ENCODE results near the gene HOXA4.
A peak's percentile ranks its signal among the peaks of the same experiment; 100 is the strongest.

The HOXA4 gene

GRCh38 chr7:27130540-27131389, at the start of gene HOXA4:
HOXA4 (minus strand) TSS chr7:27130757; CDS start chr7:27130733, 24 bp downstream.
- H3K36me3 ChIP-seq (ENCODE audit: control insufficient read depth, insufficient read depth, low read length): no peaks in the 10 kb centered on the region
- H3K9ac ChIP-seq (ENCODE audit: low read length): peak within 1 kb of the TSS; percentile 15
- H3K4me3 ChIP-seq (ENCODE audit: low read depth, low read length): peak within 1 kb of the TSS; percentile 64
- peaks cover 4% of the 10 kb centered on the region; the same call in 1 of the 2 replicates for H3K4me1 ChIP-seq (ENCODE audit: control insufficient read depth, insufficient read depth, low read length)
- H3K27ac ChIP-seq (ENCODE audit: low read depth, low read length): no peak within 1 kb of the TSS
- peaks cover 100% of the 10 kb centered on the region for H3K27me3 ChIP-seq (ENCODE audit: control insufficient read depth, insufficient read depth, low read length)
- H3K9me3 ChIP-seq (ENCODE audit: control insufficient read depth, insufficient read depth, low read depth, low read length): no peaks in the 10 kb centered on the region

GRCh38 chr7:27179503-27180430, 49.2 kb upstream of the HOXA4 start:
- peak overlapping the region; percentile 58 for H3K4me3 ChIP-seq (ENCODE audit: low read depth, low read length)
- no peaks in the 10 kb centered on the region for H3K36me3 ChIP-seq (ENCODE audit: control insufficient read depth, insufficient read depth, low read length)
- H3K27me3 ChIP-seq (ENCODE audit: control insufficient read depth, insufficient read depth, low read length): peaks cover 100% of the 10 kb centered on the region
- H3K27ac ChIP-seq (ENCODE audit: low read depth, low read length): no peak overlapping the region
- no peaks in the 10 kb centered on the region for H3K9me3 ChIP-seq (ENCODE audit: control insufficient read depth, insufficient read depth, low read depth, low read length)
- H3K4me1 ChIP-seq (ENCODE audit: control insufficient read depth, insufficient read depth, low read length): peaks cover 13% of the 10 kb centered on the region
- peak overlapping the region; percentile 73 for H3K9ac ChIP-seq (ENCODE audit: low read length)

GRCh38 chr7:27179030-27179429, 48.5 kb upstream of the HOXA4 start:
- H3K4me1 ChIP-seq (ENCODE audit: control insufficient read depth, insufficient read depth, low read length): peaks cover 10% of the 10 kb centered on the region; the same call in 1 of the 2 replicates
- H3K4me3 ChIP-seq (ENCODE audit: low read depth, low read length): peak overlapping the region; percentile 58
- H3K27ac ChIP-seq (ENCODE audit: low read depth, low read length): no peak overlapping the region
- H3K36me3 ChIP-seq (ENCODE audit: control insufficient read depth, insufficient read depth, low read length): no peaks in the 10 kb centered on the region
- H3K9ac ChIP-seq (ENCODE audit: low read length): peak overlapping the region; percentile 73
- peaks cover 100% of the 10 kb centered on the region for H3K27me3 ChIP-seq (ENCODE audit: control insufficient read depth, insufficient read depth, low read length)
- H3K9me3 ChIP-seq (ENCODE audit: control insufficient read depth, insufficient read depth, low read depth, low read length): no peaks in the 10 kb centered on the region

GRCh38 chr7:27178366-27178765, 47.8 kb upstream of the HOXA4 start:
- Histone ChIP-seq H3K27ac (ENCODE audit: low read depth, low read length) (no peak overlapping the region), H3K4me1 (ENCODE audit: control insufficient read depth, insufficient read depth, low read length) (peaks cover 6% of the 10 kb centered on the region; the same call in 1 of the 2 replicates), H3K27me3 (ENCODE audit: control insufficient read depth, insufficient read depth, low read length) (peaks cover 100% of the 10 kb centered on the region), H3K36me3 (ENCODE audit: control insufficient read depth, insufficient read depth, low read length) (no peaks in the 10 kb centered on the region), H3K9ac (ENCODE audit: low read length) (peak overlapping the region; percentile 68), H3K4me3 (ENCODE audit: low read depth, low read length) (peak overlapping the region; percentile 58; the same call in 1 of the 2 replicates), H3K9me3 (ENCODE audit: control insufficient read depth, insufficient read depth, low read depth, low read length) (no peaks in the 10 kb centered on the region)

GRCh38 chr7:27177795-27178320, 47.3 kb upstream of the HOXA4 start:
- Histone ChIP-seq H3K9me3 (ENCODE audit: control insufficient read depth, insufficient read depth, low read depth, low read length) (no peaks in the 10 kb centered on the region), H3K4me1 (ENCODE audit: control insufficient read depth, insufficient read depth, low read length) (peaks cover 6% of the 10 kb centered on the region; the same call in 1 of the 2 replicates), H3K9ac (ENCODE audit: low read length) (peak overlapping the region; percentile 68), H3K4me3 (ENCODE audit: low read depth, low read length) (peak overlapping the region; percentile 58; the same call in 1 of the 2 replicates), H3K27me3 (ENCODE audit: control insufficient read depth, insufficient read depth, low read length) (peaks cover 100% of the 10 kb centered on the region), H3K27ac (ENCODE audit: low read depth, low read length) (no peak overlapping the region), H3K36me3 (ENCODE audit: control insufficient read depth, insufficient read depth, low read length) (no peaks in the 10 kb centered on the region)

- H3K9ac ChIP-seq (ENCODE audit: low read length): peak overlapping the region; percentile 68
- peaks cover 100% of the 10 kb centered on the region for H3K27me3 ChIP-seq (ENCODE audit: control insufficient read depth, insufficient read depth, low read length)
- no peak overlapping the region for H3K27ac ChIP-seq (ENCODE audit: low read depth, low read length)
- H3K9me3 ChIP-seq (ENCODE audit: control insufficient read depth, insufficient read depth, low read depth, low read length): no peaks in the 10 kb centered on the region
- no peaks in the 10 kb centered on the region for H3K36me3 ChIP-seq (ENCODE audit: control insufficient read depth, insufficient read depth, low read length)
- peak overlapping the region; percentile 14; the same call in 1 of the 2 replicates for H3K4me3 ChIP-seq (ENCODE audit: low read depth, low read length)
- H3K4me1 ChIP-seq (ENCODE audit: control insufficient read depth, insufficient read depth, low read length): peaks cover 9% of the 10 kb centered on the region
Measured at GRCh38 chr7:27176962-27177794, 46.6 kb upstream of the HOXA4 start.

- H3K9ac ChIP-seq (ENCODE audit: low read length): peak overlapping the region; percentile 68
- H3K4me1 ChIP-seq (ENCODE audit: control insufficient read depth, insufficient read depth, low read length): peaks cover 13% of the 10 kb centered on the region
- peak overlapping the region; percentile 9; the same call in 1 of the 2 replicates for H3K4me3 ChIP-seq (ENCODE audit: low read depth, low read length)
- peaks cover 100% of the 10 kb centered on the region for H3K27me3 ChIP-seq (ENCODE audit: control insufficient read depth, insufficient read depth, low read length)
- no peaks in the 10 kb centered on the region for H3K36me3 ChIP-seq (ENCODE audit: control insufficient read depth, insufficient read depth, low read length)
- no peak overlapping the region for H3K27ac ChIP-seq (ENCODE audit: low read depth, low read length)
- no peaks in the 10 kb centered on the region for H3K9me3 ChIP-seq (ENCODE audit: control insufficient read depth, insufficient read depth, low read depth, low read length)
Measured at GRCh38 chr7:27176524-27176845, 45.9 kb upstream of the HOXA4 start.

- no peaks in the 10 kb centered on the region for H3K36me3 ChIP-seq (ENCODE audit: control insufficient read depth, insufficient read depth, low read length)
- peaks cover 17% of the 10 kb centered on the region for H3K4me1 ChIP-seq (ENCODE audit: control insufficient read depth, insufficient read depth, low read length)
- H3K9me3 ChIP-seq (ENCODE audit: control insufficient read depth, insufficient read depth, low read depth, low read length): no peaks in the 10 kb centered on the region
- peaks cover 100% of the 10 kb centered on the region for H3K27me3 ChIP-seq (ENCODE audit: control insufficient read depth, insufficient read depth, low read length)
- no peak overlapping the region for H3K27ac ChIP-seq (ENCODE audit: low read depth, low read length)
- peak overlapping the region; percentile 68 for H3K9ac ChIP-seq (ENCODE audit: low read length)
- peak overlapping the region; percentile 9; the same call in 1 of the 2 replicates for H3K4me3 ChIP-seq (ENCODE audit: low read depth, low read length)
Measured at GRCh38 chr7:27175626-27176523, 45.3 kb upstream of the HOXA4 start.

GRCh38 chr7:27174874-27175625, 44.5 kb upstream of the HOXA4 start:
- no peak overlapping the region for H3K27ac ChIP-seq (ENCODE audit: low read depth, low read length)
- peak overlapping the region; percentile 48; the same call in 1 of the 2 replicates for H3K4me3 ChIP-seq (ENCODE audit: low read depth, low read length)
- H3K9ac ChIP-seq (ENCODE audit: low read length): peak overlapping the region; percentile 68
- peaks cover 17% of the 10 kb centered on the region for H3K4me1 ChIP-seq (ENCODE audit: control insufficient read depth, insufficient read depth, low read length)
- H3K36me3 ChIP-seq (ENCODE audit: control insufficient read depth, insufficient read depth, low read length): no peaks in the 10 kb centered on the region
- H3K27me3 ChIP-seq (ENCODE audit: control insufficient read depth, insufficient read depth, low read length): peaks cover 100% of the 10 kb centered on the region
- H3K9me3 ChIP-seq (ENCODE audit: control insufficient read depth, insufficient read depth, low read depth, low read length): no peaks in the 10 kb centered on the region

All from HUES6 (cell line).